ENCODE data around the gene NCR3LG1. TPM values are rescaled to one million over a fixed set of nuclear protein-coding genes. Genes with fewer than 3 reads are reported as not detected.

NCR3LG1 gene
- total RNA-seq, 1 donor from 2014 or later, result 0.99 TPM

- no peak for DNase-seq (ENCODE audit: low read depth)
Measured at GRCh38 chr11:17394743-17395390, 43.3 kb downstream of the NCR3LG1 start.

- no peak for DNase-seq (ENCODE audit: low read depth)
Measured at GRCh38 chr11:17395554-17395961, 44.0 kb downstream of the NCR3LG1 start.

- no peak for DNase-seq (ENCODE audit: low read depth)
Measured at GRCh38 chr11:17395978-17396377, 44.4 kb downstream of the NCR3LG1 start.

DNA sequence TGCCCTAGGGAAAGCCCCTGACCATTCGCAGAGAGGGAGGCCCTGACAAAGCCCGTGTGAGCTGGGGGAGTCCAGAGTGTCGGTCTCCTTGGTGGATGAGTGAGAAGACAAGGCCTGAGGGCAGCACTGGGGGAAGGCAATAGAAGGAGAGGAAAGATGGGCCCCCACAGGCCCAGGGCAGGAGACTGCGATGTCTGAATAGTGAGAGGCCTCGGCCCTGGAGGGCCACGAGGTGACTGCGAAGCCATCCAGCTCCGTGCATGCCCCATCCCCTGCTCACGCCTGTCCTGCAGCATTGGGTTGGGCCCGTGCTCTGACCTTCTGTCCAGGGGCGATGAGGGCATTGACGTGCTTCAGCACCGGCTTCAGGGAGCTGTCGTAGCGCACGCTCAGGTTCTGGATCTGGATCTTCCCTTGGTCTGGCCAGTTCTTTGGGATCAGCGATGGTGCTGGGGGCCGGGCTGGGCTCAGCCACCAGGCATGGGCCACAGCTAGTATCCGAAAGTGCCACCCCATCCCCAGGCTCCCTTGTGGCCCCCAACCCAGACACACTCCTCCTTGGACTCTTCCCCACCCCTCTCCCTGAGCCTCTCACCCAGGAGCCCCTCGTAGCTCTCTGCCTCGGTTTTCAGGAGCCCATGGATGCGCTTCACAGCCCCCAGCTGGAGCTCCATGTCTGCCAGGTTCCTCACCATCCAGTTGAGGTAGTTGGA, 45.2 kb downstream of the NCR3LG1 start:
- DNase-seq (ENCODE audit: low read depth), result no peak

GRCh38 chr11:17397311-17398002, 45.9 kb downstream of the NCR3LG1 start:
- DNase-seq (ENCODE audit: low read depth), result no peak

- DNase-seq (ENCODE audit: low read depth), result no peak
Measured at GRCh38 chr11:17399236-17399635, 47.6 kb downstream of the NCR3LG1 start.

GRCh38 chr11:17400048-17400775, 48.6 kb downstream of the NCR3LG1 start:
- no peak for DNase-seq (ENCODE audit: low read depth)

- no peak for DNase-seq (ENCODE audit: low read depth)
Measured at GRCh38 chr11:17401316-17401715, 49.7 kb downstream of the NCR3LG1 start.

DNA sequence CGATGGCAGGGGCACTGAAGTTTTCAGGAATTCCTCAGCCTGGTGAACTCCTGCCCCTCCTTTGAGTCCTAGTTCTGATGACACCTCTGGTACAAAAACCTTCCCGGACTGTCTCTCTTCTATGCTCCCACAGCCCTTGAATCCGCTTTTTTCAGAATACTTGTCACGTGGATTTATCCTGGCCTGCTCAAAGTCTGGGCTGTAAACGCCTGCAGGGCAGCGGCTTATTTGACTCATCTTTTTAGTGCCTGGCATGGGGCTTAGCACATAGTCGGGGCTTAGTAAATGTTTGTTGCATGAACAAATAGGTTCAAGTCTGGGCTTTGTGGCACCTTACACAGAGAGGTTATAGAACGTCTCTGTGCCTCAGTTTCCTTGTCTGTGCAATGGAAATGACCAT, 50.2 kb downstream of the NCR3LG1 start:
- DNase-seq (ENCODE audit: low read depth), result no peak

GRCh38 chr11:17402486-17402885, 50.9 kb downstream of the NCR3LG1 start:
- DNase-seq (ENCODE audit: low read depth), result no peak

DNA sequence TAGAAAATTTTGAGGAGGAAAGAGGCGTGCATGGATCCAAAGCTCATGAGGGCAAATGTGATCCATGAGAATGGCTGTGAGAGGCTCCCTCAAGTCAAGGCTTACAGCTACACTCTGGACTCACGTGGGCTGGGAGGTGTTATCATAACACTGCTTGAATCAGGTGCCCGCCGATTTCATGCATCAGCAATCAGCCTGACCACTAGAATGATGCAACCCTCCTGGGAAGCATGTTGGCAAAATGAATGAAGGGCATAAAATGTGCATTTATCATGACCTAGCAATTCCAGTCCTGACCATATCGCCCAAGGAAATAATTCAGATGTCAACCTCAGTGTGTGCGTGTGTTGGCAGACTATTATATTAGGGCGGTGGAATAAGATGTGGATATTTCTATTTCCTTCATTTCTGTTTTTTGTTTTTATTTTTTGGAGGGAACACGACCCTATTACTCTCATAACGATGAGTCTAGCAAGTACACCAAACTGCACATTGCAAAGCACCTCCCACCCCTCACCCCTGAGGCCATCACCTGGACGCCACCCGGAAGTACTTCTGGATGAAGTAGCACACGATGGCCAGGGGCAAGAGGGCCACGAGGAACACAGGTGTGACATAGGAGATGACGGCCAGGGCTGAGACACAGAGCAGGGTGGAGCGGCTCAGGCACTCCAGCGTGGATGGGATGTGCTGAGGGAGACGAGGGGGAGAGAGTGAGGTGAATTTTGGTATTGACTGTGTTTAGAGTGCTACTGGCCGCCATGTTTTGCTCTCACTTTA, 52.6 kb downstream of the NCR3LG1 start:
- peak; percentile 94 for DNase-seq (ENCODE audit: low read depth)

DNA sequence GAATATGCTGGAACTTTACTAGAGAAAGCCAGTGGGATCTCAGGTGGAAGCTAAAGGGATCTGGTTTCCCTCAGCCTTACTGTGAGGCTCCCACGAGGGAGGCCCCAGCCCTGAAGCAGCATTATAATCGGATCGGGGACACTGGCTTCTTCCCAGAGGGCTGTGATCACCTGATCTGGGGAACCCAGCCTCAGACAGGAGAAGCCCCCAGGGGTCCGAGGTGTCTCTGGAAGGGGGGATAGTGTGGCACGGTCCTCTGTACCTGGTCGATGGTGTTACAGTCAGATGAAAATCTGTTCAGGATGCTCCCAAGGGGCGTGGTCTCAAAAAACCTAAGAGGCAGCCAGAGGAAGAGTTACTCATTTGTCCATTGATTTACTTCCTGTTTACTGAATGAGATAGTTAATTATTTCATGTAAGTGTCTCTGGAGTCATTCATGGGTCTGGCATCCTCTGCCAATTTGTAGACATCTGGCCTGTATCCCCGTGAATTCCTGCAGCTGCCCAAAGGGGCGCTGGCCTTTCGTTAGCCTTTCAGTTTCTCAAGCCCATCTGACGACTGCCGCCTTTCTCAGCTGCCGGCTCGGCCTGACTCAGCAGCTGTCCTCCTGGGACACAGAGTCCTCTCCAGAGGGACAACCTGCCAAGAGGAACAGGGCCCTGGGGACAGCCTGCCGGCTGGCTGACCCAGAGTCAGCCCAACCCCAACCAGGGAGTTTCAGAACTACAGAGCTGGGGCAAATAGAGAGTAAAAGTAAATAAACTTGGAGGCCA, 53.8 kb downstream of the NCR3LG1 start:
- peak; percentile 74 for DNase-seq (ENCODE audit: low read depth)

GRCh38 chr11:17406082-17406817, 54.6 kb downstream of the NCR3LG1 start:
- peak; percentile 2 for DNase-seq (ENCODE audit: low read depth)

DNA sequence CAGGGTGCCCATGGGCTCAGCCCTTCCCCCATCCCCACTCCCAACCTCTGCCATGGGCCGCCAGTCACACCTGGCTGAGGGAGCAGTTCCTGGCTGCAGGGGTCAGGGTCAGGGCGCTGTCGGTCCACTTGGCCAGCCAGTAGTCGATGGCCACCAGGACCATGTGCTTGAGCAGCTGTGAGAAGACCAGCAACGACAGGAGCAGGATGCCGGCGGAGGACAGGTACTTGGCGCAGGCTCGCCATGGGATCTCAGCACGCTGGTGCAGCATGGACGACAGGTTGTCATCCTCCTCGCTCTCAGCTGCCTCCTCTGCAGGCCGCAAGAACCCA, 55.2 kb downstream of the NCR3LG1 start:
- DNase-seq (ENCODE audit: low read depth), result no peak

DNA sequence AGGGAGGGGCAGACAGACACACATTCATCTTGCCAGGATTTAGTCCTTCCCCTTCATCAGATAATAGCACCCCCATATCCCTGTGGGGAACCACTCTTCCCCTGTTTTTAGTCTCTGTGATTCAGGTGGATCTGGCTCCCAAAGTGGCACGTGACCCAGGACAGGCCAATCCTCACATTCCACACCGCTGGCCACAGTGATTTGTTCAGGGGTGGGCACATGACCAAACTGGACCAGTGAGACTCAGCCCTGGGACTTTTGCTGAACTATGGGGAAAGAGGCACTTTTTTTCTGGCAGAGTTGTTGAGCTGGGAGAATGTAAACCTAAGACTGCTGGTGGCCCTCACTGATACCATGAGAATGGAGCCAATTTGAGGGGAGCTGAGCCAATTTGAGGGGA, 56.0 kb downstream of the NCR3LG1 start:
- no peak for DNase-seq (ENCODE audit: low read depth)

DNA sequence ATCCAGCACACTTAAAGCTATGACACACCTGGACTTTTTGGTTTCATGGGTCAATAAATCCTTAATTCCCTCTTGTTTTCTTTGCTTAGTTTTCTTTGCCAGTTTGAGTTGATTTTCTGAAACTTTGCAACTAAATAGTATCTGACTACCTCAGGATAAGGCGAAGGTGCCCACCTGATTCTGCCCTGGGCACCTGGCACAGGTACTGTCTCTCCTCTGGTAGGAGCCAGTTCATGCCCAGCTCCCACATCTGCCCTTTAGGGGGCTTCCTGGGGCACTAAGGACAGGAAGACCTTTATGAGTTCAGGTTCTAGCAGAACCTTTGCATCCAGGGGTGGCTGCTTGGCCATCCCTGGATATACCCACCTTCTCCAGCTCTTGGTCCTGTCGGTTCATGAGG, 56.4 kb downstream of the NCR3LG1 start:
- no peak for DNase-seq (ENCODE audit: low read depth)

- no peak for DNase-seq (ENCODE audit: low read depth)
Measured at GRCh38 chr11:17408641-17409040, 57.0 kb downstream of the NCR3LG1 start.

GRCh38 chr11:17410606-17411379, 59.2 kb downstream of the NCR3LG1 start:
- no peak for DNase-seq (ENCODE audit: low read depth)

GRCh38 chr11:17411418-17411817, 59.8 kb downstream of the NCR3LG1 start:
- no peak for DNase-seq (ENCODE audit: low read depth)

Measured in renal cortical epithelial cell (primary cell).